Activated CD8-positive, alpha-beta memory T cell treated with anti-CD3 and anti-CD28 coated beads for 4 hours (primary cell): Measurements from ENCODE around the gene STEAP3.
"Not testable (repeated sequence)": the region's sequence is repeated elsewhere in the genome, so short reads cannot be mapped to it uniquely, and the experiment has no call there.

ENCODE experiments used
- DNase-seq, 2 donors: peaks; one replicate each; pipeline ENCODE4 v3.0.0-alpha.2; 2020; ENCODE audit warnings: low read depth in 2 of 2

STEAP3 gene

DNA sequence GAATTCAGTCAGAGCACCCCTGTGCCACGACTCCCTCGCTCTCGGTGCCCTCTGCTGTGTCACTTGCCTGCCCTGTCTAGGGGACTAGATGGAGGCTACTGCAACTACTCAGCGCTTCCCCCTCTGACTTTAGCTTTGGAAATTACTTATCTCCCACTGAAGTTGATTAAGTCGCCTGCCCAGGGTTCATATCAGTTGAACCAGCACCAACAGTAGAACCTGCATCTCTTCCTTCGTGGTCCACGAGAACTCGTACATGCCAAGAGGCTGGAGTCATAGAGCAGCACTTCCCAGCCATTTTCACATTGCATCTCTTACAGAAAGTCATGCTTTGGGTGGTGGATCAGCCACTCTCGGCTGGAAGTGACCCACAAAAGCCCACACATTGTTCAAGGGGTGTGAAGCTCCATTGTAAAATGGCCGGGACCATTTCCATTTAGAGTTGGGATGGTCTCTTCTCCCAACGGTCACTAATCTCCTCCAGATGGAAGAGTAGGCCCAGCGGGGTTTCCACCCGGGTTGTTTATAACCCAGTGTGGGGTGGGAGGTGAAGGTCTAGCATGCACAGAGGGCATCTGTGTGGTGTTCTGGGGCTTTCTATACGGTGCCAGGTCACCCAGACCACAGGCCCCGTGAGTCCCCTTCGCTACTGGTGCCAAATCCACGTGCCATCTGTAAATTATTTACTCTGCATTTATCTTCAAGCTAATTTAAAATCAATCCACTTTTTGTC, 38.0 kb downstream of the STEAP3 start:
- DNase-seq, result no peak

DNA sequence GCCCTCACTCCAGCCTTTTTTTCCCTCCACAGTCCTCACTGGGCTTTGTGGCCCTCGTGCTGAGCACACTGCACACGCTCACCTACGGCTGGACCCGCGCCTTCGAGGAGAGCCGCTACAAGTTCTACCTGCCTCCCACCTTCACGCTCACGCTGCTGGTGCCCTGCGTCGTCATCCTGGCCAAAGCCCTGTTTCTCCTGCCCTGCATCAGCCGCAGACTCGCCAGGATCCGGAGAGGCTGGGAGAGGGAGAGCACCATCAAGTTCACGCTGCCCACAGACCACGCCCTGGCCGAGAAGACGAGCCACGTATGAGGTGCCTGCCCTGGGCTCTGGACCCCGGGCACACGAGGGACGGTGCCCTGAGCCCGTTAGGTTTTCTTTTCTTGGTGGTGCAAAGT, 39.4 kb downstream of the STEAP3 start:
- no peak for DNase-seq

DNA sequence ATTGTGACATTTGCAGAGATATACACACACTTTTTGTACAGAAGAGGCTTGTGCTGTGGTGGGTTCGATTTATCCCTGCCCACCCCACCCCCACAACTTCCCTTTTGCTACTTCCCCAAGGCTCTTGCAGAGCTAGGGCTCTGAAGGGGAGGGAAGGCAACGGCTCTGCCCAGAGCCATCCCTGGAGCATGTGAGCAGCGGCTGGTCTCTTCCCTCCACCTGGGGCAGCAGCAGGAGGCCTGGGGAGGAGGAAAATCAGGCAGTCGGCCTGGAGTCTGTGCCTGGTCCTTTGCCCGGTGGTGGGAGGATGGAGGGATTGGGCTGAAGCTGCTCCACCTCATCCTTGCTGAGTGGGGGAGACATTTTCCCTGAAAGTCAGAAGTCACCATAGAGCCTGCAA, 40.0 kb downstream of the STEAP3 start:
- no peak for DNase-seq

DNA sequence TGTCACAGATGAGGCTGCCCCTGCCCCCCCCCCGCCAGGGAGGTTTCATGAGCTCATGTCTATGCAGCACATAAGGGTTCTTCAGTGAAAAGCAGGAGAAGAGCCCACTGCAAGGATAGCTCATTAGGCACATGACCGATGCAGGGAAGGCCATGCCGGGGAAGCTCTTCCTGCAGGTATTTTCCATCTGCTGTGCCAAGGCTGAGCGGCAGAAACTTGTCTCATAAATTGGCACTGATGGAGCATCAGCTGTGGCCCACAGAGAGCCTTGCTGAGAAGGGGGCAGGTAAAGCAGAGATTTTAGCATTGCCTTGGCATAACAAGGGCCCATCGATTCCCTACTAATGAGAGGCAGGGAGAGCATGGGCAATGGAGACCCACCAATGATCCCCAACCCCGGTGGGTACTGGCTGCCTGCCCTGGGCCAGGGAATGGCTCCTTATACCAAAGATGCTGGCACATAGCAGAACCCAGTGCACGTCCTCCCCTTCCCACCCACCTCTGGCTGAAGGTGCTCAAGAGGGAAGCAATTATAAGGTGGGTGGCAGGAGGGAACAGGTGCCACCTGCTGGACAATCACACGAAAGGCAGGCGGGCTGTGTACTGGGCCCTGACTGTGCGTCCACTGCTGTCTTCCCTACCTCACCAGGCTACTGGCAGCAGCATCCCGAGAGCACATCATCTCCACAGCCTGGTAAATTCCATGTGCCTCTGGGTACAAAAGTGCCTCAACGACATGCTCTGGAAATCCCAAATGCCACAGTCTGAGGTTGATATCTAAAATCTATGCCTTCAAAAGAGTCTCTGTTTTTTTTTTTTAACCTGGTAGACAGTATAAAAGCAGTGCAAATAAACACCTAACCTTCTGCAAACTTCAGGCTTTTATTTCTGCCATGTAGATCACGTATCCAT, 41.4 kb downstream of the STEAP3 start:
- DNase-seq, result no peak

DNA sequence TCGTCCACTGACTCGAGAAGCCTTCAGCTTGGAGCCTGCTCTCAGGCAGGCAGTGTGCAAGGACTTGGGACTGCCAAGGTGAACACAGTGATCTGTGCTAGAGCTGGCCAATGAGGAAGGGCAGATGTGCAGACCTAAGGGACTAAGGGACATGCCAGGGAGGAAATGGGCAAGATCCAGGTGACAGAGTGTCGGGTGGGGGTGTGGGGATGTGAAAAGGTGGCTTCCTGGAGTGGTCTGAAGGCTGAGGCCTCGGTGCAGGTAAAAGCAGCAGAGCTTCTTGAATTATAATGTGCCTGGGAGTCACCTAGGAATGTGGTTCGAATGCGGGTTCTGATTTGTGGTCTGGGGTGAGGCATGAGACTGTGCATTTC, 42.0 kb downstream of the STEAP3 start:
- DNase-seq, result no peak

DNA sequence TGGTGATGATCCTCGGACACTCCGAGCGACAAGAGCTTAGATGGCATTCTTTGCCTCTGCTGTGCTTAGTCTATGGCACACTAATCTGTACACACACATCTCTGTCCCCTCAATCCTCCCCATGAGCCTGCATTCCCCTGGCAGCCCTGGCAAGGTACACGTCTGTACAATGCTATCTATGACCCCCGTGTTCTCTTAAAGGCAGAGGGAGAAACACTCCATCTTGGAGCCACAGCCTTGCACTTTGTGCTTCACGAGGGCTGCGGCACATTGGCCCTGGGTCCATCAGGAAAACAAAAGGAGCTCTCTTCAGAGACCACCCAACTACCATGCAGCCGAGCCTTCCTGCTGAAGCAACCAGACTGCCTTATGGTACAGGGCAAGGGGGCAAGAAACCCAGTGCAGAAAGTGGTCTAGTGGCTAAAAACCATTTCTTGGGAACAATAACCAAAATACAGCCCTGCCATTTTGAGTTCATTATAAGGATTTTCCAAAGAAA, 42.5 kb downstream of the STEAP3 start:
- DNase-seq, result no peak

DNA sequence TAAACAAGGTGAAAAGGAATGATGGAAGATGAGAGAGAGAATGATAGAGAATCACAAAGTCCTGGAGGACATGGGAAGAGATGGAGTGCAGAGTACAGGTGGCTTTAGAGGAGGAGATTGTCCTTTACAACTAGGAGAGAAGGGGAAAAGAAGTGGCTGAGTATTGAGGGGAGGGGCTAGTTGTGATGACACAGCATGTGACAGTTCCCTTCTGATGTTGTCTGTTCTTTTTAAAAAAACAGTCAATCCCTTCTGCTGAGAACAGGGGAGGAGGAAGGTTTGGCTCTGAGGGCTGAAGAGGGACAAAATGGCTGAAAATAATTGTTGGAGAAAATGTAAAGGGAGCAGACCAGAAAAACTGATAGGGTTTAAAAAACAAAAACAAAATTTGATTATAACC, 44.0 kb downstream of the STEAP3 start:
- DNase-seq, result no peak

DNA sequence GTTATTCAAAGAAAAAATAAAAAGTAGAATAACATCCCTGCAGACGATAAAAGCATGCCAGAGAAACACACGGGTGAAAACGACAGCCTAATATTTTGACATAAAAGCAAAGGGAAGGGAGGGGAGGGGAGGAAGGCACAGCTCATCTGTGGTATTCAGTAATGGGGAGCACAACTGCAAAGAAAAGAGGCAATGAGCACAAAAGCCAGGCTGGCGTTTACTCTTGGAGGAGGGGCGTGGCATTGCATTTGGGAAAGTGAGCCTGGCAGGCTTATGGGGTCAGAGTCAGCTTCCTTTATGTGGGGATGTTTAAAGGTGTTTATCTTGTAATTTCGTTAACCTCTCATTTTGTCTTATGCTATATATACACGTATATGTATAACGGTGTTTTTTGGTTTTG, 53.2 kb downstream of the STEAP3 start:
- DNase-seq, result no peak

DNA sequence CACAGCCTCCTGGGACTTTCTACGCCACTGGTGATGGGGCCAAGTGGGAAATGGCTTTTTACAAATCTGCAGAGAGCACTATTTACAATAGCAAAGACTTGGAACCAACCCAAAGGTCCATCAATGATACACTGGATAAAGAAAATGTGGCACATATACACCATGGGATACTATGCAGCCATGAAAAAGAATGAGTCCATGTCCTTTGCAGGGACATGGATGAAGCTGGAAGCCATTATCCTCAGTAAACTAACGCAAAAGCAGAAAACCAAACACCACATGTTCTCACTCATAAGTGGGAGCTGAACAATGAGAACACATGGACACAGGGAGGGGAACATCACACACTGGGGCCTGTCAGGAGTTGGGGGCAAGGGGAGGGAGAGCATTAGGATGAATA, 54.8 kb downstream of the STEAP3 start:
- not testable (repeated sequence) for DNase-seq

DNA sequence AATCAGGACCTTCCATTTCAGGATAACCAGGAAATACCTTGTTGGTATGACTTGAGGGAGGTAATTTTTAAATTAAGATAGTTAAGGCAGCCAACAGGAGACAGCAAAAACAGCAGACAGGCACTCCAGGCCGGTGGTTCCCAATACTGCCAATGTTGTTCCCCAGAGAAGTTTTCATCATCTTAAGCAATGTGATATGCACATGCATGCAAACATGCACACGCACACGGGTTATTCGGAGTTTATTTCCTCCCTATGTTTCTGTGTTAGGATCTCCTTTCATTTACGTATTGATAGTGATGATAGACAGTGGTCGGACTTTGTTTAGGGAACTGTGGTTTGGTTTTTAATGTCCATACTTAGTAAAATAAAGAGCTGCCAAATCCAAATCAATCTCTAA, 55.3 kb downstream of the STEAP3 start:
- DNase-seq, result no peak

DNA sequence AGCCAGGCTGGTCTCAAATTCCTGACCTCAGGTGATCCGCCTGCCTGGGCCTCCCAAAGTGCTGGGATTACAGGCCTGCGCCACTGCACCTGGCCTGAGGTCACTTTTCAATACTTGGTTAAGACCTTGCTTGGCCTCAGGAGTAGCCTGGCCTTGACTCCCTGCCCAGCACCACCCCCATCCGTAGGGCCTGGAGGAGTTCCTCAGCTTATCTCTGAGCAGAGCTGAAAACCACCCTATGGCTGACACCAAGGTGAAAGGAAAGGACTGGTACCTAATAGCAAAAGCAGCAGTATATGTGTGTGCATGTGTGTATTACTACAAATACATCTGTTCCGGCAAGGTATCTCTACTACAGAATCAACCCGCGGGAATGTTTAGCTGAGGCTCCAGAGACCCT, 56.0 kb downstream of the STEAP3 start:
- DNase-seq, result no peak

DNA sequence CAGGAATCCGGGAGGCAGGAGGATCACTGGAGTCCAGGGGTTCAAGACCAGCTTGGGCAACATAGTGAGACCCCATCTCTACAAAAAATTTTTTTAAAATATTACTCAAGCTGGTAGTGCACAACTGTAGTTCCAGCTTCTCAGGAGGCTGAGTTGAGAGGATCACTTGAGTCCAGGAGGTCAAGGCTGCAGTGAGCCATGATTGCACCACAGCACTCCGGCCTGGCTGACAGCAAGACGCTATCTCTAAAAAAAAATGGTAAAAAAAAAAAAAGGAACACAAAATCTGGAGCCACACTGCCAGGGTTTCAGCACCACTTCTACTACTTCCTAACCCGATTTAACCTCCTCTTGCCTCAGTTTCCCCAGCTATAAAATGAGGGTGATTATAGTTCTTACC, 57.0 kb downstream of the STEAP3 start:
- DNase-seq, result no peak

DNA sequence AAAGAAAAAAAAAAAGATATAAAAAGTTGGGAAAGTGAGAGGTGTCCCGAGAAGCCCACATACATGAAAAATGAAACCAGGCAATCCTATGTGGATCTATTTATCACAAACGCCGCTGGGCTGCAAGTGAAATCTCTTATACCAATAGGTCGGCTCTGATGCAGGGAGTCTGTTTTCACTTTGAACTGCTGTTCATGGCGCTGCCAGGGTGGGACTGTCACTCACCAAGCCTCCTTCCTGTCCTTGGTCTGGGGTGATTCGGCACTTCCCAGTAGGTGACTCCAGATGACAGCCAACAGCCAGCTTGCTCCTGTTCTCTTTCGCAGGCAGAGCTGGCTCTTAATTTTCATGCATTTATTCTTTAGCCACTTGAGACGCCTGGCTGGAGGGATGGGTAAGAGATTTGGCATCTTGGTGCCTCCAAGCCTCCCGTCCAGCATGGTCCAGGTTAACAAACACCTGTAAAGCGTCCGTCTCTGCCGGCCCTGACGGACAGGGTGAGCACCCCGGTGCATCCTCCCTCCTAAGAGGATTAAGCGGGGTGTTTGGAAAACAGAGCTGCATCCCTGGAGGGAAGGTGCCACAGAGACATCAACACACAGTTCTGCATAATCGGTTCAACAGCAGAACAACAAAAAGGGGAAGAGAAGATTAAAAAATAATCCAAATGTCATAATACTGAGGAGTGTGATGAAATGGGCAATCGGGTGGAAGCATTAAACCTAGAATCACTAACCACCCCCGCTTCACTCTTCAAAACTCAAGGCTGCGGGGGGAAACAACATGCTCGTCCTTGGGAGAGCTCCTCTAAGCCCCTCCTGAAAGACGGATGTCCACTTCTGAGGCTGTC, 58.7 kb downstream of the STEAP3 start:
- no peak for DNase-seq

DNA sequence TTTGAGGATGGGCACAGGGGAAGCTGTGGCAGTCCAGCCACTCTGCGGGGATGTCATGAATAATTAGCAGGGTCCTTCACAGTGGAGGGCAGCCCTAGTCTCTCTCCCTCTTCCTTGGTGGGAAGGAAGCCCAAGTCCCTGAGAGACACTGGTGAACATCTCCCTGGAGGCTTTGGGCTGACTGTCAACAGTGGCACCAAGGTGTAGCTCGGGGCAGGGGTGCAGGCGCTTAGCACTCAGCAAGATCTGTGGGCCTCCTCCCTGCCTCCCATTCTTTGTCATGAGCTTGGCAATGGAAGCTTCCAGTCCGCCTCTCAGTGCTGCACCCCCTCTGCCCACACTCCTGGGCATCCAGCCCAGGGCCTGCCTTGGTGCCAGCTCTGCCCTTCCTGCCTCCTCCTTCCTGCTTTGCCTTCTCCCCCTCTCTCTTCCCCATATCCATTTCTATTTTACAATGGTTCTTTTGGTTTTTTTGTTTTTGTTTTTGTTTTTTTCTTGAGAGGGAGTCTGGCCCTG, 59.4 kb downstream of the STEAP3 start:
- no peak for DNase-seq

DNA sequence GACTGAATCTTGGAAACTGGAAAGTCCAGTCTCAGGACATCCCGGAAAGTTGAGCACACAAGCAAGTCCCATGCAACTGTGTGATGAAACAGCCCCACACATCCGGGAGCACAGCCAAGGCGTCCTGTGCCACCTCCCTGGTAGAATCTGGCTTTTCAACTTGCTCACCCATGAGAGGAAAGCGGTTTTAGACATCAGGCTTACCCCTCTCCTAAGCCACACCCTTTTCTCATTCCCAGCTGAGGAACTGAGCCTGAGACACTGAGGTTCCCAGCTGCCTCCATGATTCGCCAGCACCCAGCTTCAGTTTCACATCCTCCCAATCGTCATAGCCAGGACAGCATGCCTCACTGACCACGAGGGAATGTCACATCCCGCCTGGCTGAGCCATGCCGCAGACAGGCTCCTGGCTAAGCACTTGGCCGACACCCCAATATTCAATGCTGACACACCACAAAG, 60.3 kb downstream of the STEAP3 start:
- no peak for DNase-seq

DNA sequence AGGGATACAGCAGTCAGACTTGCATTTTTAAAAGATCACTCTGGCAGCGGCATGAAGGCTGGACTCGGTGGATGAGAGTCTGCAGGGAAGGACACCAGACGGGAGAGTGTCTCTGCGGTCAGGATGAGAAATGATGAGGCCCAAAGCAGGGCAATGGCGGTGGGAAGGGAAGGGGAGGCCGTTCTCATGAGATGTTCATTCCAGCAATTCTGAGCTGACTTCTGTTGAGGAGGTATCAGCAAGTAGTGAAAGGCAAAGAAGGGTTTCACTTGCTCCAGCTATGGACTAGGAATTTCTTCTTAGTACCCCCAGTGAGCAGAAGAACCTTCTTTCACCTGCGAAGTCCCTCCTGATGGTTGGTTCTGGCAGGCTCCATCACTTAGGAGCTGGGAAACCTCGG, 63.0 kb downstream of the STEAP3 start:
- no peak for DNase-seq

DNA sequence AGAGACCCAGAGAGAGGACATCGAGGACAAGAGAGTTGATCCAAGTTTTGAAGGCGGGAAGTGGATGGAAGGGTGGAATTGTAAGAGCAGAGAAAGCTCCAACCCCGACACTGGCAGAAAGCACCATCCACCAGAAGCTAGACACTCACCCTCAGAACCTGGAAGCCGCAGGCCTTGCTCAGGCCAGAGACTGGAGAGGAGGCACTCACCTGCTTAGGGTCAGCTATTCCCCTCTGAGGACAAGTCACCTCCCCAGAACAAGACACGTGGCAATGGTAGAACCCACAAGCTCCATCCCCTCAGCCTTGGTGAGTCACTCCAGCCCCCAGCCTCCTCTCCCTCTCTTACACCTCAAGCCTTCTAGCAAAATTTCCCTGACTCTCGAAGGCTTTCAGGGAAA, 64.9 kb downstream of the STEAP3 start:
- DNase-seq, result no peak

DNA sequence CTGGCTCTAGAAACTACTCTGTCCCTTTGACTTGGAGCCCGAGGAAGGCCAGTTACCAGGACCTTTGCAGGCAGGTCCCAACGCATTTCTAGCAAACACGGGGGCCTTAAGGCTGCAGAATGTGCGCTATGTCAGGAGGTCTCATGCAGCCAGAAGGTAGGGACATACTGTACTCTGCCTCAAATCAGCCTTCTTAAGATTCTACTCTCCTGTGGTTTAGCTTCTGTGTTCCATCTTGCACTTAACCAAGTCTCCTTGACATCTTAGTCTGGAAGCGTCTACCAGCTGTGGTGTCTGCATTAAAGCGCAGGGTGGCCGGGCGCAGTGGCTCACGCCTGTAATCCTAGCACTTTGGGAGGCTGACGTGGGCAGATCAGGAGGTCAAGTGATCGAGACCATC, 65.5 kb downstream of the STEAP3 start:
- DNase-seq, result no peak

DNA sequence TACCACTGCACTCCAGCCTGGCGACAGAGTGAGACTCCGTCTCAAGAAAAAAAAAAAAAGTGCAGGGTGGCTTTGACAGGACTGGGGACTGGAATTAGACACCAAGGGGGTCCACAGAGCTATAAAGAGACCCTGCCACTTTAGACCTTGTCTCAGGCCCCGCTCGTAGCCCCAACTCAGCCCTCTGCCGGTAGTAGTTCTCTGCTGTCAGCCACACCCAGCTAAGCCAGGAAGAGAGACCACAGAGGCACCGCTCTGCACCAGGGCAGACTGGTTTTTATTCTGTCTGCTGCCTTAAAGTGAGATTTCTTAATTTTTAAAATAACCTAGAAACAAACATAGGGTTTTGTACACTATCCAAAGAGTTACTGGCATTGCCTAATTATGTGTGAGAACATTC, 66.0 kb downstream of the STEAP3 start:
- no peak for DNase-seq

DNA sequence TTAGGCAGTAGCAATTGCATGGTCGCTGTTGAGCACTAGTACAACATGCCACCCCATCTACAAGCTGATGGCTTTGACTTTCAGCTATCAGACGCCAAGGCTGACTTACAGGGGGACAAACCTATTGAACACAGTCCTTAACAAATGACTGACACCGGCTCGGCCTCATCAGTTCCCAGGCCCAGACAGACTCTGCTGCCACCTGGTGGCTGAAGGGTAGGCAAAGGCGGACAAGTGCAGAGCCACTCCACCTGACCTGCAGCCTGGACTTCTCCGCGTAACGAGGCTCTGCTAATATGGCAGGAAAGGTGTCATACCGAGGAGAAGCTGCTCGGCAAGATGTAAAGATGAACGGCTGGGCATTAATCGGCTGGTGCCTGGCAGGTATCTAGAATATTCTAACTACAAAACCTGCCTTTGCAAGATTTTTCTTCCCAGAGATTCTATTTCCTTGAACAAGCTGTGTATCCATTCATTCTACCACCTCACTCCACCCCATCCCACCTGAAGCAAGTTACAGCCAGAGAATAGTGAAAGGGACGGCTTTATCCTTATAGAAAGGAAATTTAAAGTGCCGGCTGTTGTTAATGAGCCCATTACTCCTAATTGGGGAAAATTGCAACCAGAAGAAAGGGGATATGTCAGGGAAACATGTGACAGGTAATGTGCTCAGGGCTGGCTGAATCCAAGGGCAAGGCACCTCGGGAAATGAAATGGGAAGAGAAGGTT, 67.4 kb downstream of the STEAP3 start:
- DNase-seq, result peak; percentile 31 to 34

DNA sequence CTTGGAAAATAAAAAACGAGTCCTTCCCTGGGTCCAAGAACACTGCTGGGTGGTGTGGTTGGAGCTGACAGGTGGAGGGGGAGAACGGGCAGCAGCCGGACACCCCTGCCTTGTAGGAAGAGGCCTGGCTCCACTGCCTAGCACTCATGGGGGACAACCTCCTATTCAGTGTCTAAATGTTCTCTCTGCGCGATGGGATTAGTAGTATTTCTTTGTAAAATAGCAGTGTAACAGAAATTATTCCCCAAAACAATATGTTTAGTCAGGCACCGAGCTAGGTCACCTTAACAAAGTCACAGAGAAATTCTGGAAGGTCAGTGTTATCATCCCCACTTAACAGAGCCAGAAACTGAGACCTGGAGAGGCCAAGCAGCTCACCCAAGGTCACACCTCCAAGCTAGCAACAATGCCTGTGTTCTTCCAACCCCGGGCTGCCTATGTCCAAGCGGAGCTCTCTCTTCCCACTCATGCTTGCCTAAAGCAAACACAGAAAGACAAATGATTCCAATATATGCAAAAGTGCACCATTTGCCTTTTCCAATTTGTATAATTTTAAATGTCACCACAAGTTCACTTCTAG, 68.0 kb downstream of the STEAP3 start:
- no peak for DNase-seq
